Hepatocyte (in vitro differentiated cells): ENCODE measurements around the gene RRN3.

Experiments
- CTCF ChIP-seq: fragments of 200-600 bp; sonication (generic); IDR thresholded peaks from 2 replicates; pipeline ENCODE4 v1.5.1; 2016; ENCODE audit warnings: antibody characterized with exemption, mild to moderate bottlenecking; ENCODE audit not compliant: poor library complexity
- EZH2 ChIP-seq: fragments of 200-600 bp; sonication (generic); IDR thresholded peaks from 2 replicates; pipeline ENCODE4 v1.6.1; 2016; ENCODE audit warnings: antibody characterized with exemption, mild to moderate bottlenecking, borderline replicate concordance

- TF ChIP-seq CTCF (no peak), EZH2 (no peak)
Observed at GRCh38 chr16:15031179-15031578, 62.9 kb downstream of the RRN3 start.
